PC-9 (cell line): Measurements from ENCODE around the gene IZUMO3.

Experiments
- EZH2 ChIP-seq: fragments of 200-600 bp; sonication (generic); IDR thresholded peaks from 2 replicates; pipeline ENCODE4 v1.8.0; 2017; ENCODE audit warnings: antibody characterized with exemption, low read depth
- TF ChIP-seq, protein P1 (sequence below): fragments of 200-600 bp; sonication (generic); conservative IDR thresholded peaks from 2 replicates; pipeline ENCODE4 v1.6.1; 2017; ENCODE audit warnings: mixed run types, antibody characterized with exemption, mild to moderate bottlenecking, moderate library complexity

DNA sequence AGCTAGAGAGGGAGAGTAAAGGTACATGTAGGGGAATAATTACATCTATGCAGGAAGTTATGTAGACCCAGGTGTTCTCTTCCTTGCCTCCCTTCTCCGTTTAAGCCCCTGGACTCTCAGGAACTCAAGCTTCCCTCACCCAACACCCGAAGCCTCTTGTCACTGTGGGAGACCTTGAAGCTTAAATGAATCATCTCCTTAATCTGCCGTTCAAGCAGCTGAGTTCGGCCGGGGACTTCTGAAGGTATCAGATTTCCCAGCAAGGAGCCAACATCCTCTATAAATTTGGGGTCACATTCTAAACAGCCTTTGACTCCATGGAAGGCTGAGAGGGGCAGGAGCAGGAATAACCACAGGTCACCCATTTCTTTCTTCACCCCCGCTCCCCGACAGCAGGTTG, 412 bp downstream of the IZUMO3 start:
- TF ChIP-seq, protein P1, sequence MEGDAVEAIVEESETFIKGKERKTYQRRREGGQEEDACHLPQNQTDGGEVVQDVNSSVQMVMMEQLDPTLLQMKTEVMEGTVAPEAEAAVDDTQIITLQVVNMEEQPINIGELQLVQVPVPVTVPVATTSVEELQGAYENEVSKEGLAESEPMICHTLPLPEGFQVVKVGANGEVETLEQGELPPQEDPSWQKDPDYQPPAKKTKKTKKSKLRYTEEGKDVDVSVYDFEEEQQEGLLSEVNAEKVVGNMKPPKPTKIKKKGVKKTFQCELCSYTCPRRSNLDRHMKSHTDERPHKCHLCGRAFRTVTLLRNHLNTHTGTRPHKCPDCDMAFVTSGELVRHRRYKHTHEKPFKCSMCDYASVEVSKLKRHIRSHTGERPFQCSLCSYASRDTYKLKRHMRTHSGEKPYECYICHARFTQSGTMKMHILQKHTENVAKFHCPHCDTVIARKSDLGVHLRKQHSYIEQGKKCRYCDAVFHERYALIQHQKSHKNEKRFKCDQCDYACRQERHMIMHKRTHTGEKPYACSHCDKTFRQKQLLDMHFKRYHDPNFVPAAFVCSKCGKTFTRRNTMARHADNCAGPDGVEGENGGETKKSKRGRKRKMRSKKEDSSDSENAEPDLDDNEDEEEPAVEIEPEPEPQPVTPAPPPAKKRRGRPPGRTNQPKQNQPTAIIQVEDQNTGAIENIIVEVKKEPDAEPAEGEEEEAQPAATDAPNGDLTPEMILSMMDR = no peak
- TF ChIP-seq EZH2 = no peak
